ENCODE results near the gene SPATA31A1.
"Not testable (repeated sequence)": the region's sequence is repeated elsewhere in the genome, so short reads cannot be mapped to it uniquely, and the experiment has no call there.

Gene SPATA31A1

DNA sequence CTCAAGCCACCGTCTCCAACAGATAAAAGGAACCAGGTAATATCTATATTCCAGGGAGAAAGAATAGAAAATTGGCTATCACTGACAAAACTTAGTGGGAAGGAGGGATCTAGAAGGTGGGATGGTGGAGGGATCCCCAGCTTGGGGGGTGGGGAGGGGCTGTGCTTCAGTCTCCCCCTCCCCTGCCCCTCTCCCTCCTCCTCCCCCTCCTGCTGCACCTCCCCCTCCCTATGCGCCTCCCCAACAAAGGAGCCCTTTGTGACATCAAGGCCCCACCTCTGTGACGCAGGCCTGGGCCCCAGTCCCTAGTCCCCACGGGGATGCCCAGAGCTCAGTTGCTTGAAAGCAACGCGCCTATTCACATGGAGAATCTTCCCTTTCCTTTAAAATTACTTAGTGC lies at the start of gene SPATA31A1:
Gene SPATA31A1 (plus strand): TSS at position 301 of the 400 bp plus-strand sequence. CDS start 62 bp downstream, at position 363.
- in situ Hi-C loops (cut with HindIII; ENCODE audit: low pct_unique_long_range_greater_than_20kb, low sequenced_read_pairs); DNase-seq (ENCODE audit: low read depth in 1 of 2, low spot score in 1 of 2): not testable (repeated sequence)

GRCh38 chr9:39407261-39408204 lies 52.1 kb downstream of the SPATA31A1 start:
- in situ Hi-C loops (cut with HindIII; ENCODE audit: low pct_unique_long_range_greater_than_20kb, low sequenced_read_pairs): not testable (repeated sequence)

GRCh38 chr9:39411254-39411940 lies 55.9 kb downstream of the SPATA31A1 start:
- DNase-seq (ENCODE audit: low read depth in 1 of 2, low spot score in 1 of 2): not testable (repeated sequence)

More at GRCh38 chr9:39407261-39408204, 52.1 kb downstream of the SPATA31A1 start:
- DNase-seq (ENCODE audit: low read depth in 1 of 2, low spot score in 1 of 2): not testable (repeated sequence)

More at GRCh38 chr9:39411254-39411940, 55.9 kb downstream of the SPATA31A1 start:
- in situ Hi-C loops (cut with HindIII; ENCODE audit: low pct_unique_long_range_greater_than_20kb, low sequenced_read_pairs): not testable (repeated sequence)
